Amniotic stem cell (primary cell): ENCODE measurements around the gene SGK2.

Experiments
- DNase-seq: peaks from one replicate; lab custom pipeline; 2025; lab: John Stamatoyannopoulos, UW

The SGK2 gene

DNA sequence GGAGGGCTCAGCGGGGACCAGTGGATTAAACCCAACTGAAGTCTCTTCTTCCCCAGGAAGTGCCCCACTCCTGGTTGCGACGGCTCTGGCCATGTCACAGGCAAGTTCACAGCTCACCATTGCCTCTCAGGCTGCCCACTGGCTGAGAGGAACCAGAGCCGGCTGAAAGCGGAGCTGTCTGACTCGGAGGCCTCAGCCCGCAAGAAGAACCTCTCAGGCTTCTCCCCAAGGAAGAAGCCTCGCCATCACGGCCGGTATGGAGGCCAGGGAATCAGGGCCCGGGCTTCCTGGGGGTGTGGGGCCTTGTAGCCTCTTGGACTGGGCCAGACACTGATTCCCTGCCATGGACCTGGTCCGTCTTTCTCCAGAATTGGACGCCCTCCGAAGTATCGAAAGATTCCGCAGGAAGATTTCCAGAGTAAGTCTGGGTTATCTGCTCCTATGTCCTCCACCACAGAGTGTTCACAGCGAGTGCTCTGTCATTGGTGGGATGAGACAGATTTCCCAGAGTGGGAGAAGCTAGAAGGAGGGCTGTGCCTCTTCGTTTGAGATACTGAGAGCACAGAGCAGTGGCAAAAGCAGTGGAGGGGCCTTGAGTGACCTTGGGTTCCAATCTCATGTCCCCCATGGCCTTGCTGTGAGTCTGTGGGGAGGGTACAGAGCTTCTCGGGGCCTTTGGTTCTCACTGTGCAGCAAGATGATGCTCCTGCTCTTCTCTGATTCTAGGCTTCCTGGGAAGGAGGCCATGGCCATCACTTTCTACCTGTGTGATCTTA is 22.6 kb upstream of the SGK2 start:
- DNase-seq = no peak

- no peak for DNase-seq
Measured at GRCh38 chr20:43536817-43537440, 21.9 kb upstream of the SGK2 start.

DNA sequence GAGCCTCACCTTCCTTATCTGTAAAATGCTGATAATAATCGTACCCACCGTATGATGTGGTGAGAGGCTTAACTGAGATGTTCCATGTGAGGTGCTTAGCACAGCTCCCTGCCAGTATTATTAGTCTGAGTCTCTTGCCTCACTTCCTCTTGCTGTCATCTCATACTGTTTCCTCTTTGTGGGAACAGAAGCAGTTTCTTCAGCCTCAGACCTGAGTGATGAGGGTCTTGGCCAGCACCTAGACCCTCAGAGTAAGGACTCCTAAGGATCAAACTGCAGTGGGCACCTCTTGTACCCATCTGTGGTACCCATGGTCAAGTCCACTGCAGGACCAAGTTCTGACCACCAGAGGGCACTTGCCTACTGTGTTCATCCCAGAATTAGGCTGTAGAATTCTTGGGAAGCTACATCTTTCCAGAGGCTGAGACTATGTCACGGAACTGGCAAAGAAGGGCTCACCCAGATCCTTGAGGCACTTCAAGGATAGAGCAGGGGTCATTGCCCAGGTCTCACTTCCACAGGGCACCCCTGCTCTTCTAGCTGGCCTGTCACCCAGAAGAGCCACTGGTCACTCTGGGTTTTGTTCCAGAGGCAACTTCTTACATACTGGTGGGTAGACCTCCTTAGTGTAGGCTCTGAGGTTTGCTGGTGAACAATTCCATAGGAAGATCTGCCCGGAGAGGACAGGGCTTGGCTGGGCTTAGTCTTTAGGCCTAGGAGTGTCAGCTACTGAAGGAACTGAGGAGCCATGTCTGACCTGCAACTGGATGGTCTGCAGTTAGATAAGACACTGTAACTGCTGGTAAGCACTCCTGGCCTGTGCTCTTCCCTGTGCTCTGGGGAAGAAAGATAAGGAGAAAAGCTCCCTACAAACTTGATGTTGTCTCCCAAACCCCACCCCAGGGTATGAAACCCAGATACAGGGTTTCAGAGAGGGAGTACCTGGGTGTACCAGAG is 20.6 kb upstream of the SGK2 start:
- no peak for DNase-seq

DNA sequence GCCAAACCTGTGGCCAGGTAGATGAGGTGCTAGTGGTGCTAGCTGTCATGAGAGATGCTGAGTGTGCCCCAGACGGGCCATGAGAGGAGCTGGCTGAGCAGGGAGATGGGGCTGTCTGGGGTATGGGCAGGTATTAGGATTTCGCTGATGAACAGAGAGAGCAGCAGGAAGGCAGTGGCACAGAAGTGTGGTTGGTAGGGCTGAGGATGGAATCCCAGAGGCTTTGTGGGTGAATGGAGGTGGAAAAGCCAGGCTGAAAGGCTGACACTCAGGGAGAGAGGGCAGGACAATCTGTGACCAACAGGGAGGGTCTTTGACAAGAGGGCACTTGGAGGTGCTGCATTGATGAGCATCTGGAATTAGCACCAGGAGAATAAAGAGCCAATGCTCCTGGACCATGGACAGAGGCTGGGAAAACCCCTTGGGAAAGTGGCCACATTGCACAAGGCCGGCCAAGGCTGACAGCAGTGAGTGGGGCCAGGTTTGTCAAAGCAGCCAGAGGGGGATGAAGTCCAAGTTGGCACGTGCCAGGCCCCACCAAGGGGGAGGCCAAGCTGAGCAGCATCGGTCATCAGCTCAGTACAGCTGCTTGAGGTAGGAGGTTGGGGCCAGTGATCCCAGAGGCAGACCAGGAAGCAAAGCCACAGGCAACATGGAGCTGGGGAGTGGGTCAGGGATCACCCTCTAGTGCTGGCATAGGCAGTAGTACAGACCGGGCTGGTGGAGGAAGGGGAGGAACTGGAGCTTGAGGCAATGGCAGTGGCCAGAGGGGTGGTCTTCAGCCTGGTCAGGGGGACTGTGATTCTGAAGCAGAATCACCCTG is 19.7 kb upstream of the SGK2 start:
- no peak for DNase-seq

DNA sequence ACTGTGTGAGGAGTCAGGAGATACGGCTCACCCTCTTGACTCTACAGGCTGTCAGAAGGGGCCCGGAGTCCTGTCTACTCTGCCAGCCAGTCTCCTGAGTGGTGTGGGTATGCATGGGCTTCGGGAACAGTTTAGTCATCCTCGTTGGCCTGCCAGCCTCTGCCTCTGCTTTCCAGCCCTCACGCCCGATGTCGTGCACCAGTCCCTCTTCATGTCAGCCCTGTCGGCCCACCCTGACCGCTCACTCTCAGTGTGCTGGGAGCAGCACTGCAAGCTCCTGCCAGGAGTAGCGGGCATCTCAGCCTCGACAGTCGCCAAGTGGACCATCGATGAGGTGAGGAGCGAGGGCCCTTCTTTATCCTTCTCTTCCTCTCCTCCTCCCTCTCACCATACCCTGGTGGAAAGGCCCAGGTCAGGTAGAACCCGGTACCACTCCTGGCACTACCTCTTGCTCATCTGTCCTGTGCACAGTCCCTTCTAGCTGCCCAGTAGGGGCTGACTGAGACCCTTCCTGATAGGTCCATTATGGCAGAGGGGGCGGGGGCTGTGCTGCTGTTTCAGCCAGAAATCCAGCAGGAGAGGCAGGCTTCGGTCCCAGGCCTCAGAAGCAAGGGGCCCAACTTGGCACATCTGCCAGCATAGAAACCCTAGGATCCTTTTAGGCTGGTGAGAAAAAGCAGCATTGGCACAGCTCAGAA is 18.7 kb upstream of the SGK2 start:
- DNase-seq = no peak

GRCh38 chr20:43540673-43541060 is 18.2 kb upstream of the SGK2 start:
- DNase-seq = no peak

DNA sequence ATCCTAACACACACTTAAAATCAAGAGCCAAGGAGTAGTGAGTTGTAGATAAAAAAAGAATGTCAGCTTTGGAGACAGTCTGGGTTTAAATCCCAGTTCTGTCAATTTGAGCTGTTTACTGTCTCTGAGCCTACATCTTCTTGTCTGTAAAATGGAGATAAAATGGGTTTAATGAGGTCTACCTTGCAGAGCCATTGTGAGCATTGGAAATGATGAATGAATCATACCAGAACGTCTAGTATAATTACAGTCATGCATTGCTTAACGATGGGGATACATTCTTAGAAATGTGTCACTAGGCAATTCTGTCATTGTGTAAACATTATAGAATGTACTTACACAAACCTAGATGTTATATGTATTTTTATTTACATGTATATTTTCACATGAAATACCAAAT is 17.6 kb upstream of the SGK2 start:
- DNase-seq = no peak

- DNase-seq = no peak
Measured at GRCh38 chr20:43542161-43542560, 16.7 kb upstream of the SGK2 start.

- no peak for DNase-seq
Measured at GRCh38 chr20:43542674-43543073, 16.2 kb upstream of the SGK2 start.

GRCh38 chr20:43543138-43543537 is 15.7 kb upstream of the SGK2 start:
- DNase-seq = no peak

- no peak for DNase-seq
Measured at GRCh38 chr20:43544501-43544900, 14.3 kb upstream of the SGK2 start.

- no peak for DNase-seq
Measured at GRCh38 chr20:43545837-43546578, 12.8 kb upstream of the SGK2 start.

DNA sequence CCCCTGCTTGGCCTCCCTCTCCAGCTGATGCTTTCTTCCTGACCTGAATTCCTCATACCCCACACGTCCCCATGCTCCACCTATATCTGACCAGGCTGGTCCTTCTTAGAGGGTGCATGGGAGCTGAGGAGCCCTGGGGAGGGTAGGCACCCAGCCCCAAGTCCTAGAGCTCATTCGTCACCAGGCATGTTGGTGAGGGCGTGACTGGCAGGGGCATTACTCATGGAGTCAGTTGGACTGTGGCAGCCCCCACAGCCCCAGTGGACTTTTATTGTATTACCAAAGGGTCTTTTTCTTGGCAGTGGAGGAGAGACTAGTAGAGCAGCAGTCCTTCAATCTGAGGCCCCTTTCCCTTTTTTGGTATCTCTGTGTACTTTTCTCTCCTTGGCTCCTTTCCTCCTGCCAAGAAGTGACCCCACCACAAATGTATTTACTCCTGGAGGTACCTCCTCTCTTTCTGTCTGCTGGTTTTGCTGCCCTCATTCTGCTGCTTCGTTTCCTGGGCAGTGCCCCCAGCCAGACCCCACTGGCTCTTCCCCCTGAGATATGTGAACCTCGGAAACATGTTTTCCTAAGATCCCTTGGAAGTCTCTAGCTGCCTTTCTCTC is 10.4 kb upstream of the SGK2 start:
- DNase-seq = no peak

DNA sequence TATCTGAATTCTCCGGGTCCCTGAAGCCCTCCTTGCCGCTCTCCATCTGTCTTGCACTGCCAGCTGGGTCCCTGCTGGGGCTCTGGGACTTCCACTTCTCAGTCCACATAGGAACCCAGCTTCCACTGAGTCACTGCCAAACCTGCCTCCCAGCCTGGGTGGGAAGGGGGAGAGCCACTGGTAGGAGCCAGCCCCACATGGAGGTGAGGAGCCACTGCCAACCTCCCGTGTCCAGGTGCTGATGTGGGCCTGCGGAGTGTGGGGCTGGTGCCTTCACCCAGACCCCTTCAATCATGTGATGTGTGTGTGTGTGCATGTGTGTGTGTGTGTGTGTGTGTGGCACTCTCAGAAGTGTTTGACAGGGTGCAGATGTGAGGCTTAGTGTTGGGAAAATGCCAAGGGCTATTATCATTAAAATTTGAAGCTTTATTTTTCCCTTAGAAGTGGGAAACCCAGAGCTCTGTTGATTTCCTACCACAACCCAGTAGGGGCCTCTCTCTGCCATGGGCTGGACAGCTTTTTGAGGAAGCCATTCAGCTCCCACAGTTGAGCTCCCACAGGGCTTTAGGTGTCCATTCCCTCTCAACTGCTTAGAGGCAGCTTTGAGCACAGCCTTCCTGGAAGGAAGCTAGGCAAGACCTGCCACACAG is 9.3 kb upstream of the SGK2 start:
- no peak for DNase-seq

DNA sequence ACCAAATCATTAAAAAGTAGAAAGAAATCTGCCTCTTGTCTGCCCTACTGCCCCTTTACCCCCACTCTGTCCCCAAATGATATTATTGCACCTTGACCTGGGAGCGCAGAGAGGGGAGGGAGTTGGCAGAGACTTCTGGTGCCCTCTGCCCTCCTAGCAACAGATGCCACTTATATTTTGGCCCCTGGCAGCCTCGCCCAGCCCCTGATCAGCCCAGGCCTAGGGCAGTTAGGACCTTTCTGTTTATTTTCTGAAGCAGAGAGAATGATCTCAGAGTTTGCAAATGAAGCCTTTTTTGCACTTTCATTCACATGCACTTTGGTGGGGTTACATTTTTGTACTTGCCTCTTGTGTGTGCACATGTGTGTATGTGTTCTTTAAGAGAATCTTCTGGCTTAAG is 8.4 kb upstream of the SGK2 start:
- no peak for DNase-seq

DNA sequence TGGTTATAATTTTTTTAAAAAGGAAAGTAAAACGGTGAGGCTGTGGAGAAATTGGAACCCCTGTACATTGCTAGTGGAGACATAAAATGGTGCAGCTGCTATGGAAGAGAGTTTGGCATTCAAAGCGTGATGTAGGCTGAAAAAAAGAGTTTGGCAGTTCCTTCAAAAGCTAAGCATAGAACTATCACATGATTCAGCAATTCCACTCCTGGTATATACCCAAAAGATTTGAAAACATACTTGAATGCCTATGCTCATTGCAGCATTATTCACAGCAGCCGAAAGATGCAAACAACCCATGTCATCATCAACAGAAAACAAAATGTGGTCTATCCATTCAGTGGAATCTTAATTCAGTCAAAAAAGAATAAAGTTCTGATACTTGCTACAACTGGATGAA is 4.5 kb upstream of the SGK2 start:
- no peak for DNase-seq

- no peak for DNase-seq
Measured at GRCh38 chr20:43559147-43559987, 540 bp downstream of the SGK2 start.

DNA sequence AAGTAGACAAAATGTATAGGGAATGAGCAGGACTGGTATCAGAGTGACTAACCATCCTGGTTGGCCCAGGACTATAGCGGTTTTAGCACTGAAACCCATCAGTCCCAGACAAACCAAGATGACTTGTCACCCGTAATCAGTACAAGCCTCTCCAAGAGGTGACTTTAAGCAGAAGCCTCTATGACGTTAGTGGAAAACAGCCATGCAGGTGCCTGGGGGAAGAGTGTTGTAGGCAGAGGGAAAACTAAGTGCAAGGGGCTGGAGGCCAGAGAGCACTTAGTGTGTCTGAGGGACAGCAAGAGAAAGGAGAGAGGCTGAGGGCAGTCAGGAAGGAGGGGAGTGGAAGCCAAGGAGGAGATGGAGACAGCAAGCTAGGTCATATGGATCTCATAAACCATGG is 2.1 kb downstream of the SGK2 start:
- DNase-seq = no peak

- no peak for DNase-seq
Measured at GRCh38 chr20:43563429-43563828, 4.6 kb downstream of the SGK2 start.
